ENCODE results near the gene MED9. TPM values are rescaled to one million over a fixed set of nuclear protein-coding genes. Genes with fewer than 3 reads are reported as not detected.

MED9 gene
- total and polyA plus RNA-seq, 10 of the 15 experiments (the other 5 are each of a cell fraction or from before 2014, with no cell fraction given): 1.5 to 22.4 (median 14.8) TPM

DNA sequence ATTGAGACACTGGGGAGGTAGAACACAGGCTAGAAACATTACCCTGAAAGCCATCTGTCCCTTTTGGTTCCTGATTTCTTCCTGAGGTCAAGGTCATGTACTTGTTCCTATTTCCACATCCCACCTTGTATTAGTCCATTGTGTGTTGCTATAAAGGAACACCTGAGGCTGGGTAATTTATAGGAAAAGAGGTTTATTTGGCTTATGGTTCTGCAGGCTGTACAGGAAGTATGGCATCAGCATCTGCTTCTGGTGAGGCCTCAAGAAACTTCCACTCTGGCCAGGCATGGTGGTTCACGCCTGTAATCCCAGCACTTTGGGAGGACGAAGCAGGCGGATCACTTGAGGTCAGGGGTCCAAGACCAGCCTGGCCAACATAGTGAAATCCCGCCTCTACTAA, 7.4 kb upstream of the MED9 start:
- ChIA-PET CTCF (no interaction called here), POLR2A (no interaction called here), SMC1A (ENCODE audit: uncharacterized antibody, unreplicated experiment) (no interaction called here), RAD21 (ENCODE audit: unreplicated experiment) (no interaction called here)
- ATAC-seq: no peak
- BruUV-seq (replicated peaks): no TSS peak
- Histone ChIP-seq H4K20me1 (ENCODE audit: control insufficient read depth, insufficient read depth) (no peaks in the 10 kb centered on the region), H3K79me2 (ENCODE audit: control insufficient read depth, insufficient read depth, low read length) (no peaks in the 10 kb centered on the region), H3K9me3 (replicated peaks; ENCODE audit: control insufficient read depth, insufficient read depth, low read length) (no peaks in the 10 kb centered on the region; the same call in 2 of the 3 replicates), H3K4me1 (ENCODE audit: control insufficient read depth, insufficient read depth, low read length) (no peaks in the 10 kb centered on the region), H2AFZ (ENCODE audit: control insufficient read depth, low read depth, low read length) (no peak overlapping the region), H3K27me3 (replicated peaks in 1 of 2; ENCODE audit: control insufficient read depth in 2 of 2, insufficient read depth in 2 of 2, low read length in 1 of 2) (peaks cover 0 to 3% of the 10 kb centered on the region in 2 experiments; a peak in 1 of 4 replicates), H3K4me2 (ENCODE audit: control insufficient read depth, insufficient read depth) (no peak overlapping the region), H3K27ac (ENCODE audit: control insufficient read depth, insufficient read depth) (no peak overlapping the region), H3K36me3 (ENCODE audit: control insufficient read depth in 2 of 2, insufficient read depth in 2 of 2, low read length in 1 of 2) (no peaks in the 10 kb centered on the region), H3K9ac (ENCODE audit: control insufficient read depth, insufficient read depth, low read length) (no peak overlapping the region), H3K4me3 (no peak overlapping the region)
- intact Hi-C loops (cut with micrococcal nuclease; ENCODE audit: unreplicated experiment) (no loop called here), in situ Hi-C loops (cut with MboI) (no loop called here)
- TF ChIP-seq SMAD1 (IDR thresholded peaks at IDR 0.05; ENCODE audit: low read depth, partially characterized antibody): no peak
- TF ChIP-seq, protein P1, sequence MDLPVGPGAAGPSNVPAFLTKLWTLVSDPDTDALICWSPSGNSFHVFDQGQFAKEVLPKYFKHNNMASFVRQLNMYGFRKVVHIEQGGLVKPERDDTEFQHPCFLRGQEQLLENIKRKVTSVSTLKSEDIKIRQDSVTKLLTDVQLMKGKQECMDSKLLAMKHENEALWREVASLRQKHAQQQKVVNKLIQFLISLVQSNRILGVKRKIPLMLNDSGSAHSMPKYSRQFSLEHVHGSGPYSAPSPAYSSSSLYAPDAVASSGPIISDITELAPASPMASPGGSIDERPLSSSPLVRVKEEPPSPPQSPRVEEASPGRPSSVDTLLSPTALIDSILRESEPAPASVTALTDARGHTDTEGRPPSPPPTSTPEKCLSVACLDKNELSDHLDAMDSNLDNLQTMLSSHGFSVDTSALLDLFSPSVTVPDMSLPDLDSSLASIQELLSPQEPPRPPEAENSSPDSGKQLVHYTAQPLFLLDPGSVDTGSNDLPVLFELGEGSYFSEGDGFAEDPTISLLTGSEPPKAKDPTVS (IDR thresholded peaks at IDR 0.05; ENCODE audit: low read depth, low read length): no peak
- TF ChIP-seq, protein P2, sequence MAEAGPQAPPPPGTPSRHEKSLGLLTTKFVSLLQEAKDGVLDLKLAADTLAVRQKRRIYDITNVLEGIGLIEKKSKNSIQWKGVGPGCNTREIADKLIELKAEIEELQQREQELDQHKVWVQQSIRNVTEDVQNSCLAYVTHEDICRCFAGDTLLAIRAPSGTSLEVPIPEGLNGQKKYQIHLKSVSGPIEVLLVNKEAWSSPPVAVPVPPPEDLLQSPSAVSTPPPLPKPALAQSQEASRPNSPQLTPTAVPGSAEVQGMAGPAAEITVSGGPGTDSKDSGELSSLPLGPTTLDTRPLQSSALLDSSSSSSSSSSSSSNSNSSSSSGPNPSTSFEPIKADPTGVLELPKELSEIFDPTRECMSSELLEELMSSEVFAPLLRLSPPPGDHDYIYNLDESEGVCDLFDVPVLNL (IDR thresholded peaks at IDR 0.05; ENCODE audit: low read depth, low read length): no peak
- no peak for TF ChIP-seq RB1 (IDR thresholded peaks at IDR 0.05; ENCODE audit: borderline replicate concordance)
- TF ChIP-seq ATF7 (IDR thresholded peaks at IDR 0.05; ENCODE audit: low read depth): no peak
- no peak for TF ChIP-seq SPI1 (IDR thresholded peaks at IDR 0.05; ENCODE audit: borderline replicate concordance, insufficient read depth, low read depth, low read length)
- TF ChIP-seq ZNF687 (IDR thresholded peaks at IDR 0.05): no peak
- no peak for TF ChIP-seq CHD2 (IDR thresholded peaks at IDR 0.05; ENCODE audit: borderline replicate concordance, low read depth, low read length)
- TF ChIP-seq MEF2A (IDR thresholded peaks at IDR 0.05; ENCODE audit: insufficient read depth, low read depth, low read length): no peak
- no peak for DNase-seq (ENCODE audit: low read depth, low spot score)
- 59% methylated on average over 4 of the region's 4 CpGs for WGBS (ENCODE audit: insufficient coverage, insufficient replicate concordance, low lambda C conversion rate, missing lambda C conversion rate)
- FAIRE-seq: no peak
